DMS 273 (cell line): ENCODE data around the gene ZFR.
"Not testable (repeated sequence)": the region's sequence is repeated elsewhere in the genome, so short reads cannot be mapped to it uniquely, and the experiment has no call there.

ENCODE experiments used
- DNase-seq: peaks from one replicate; lab custom pipeline; 2025; ENCODE audit not compliant: unreplicated experiment; lab: John Stamatoyannopoulos, UW

Gene ZFR

DNA sequence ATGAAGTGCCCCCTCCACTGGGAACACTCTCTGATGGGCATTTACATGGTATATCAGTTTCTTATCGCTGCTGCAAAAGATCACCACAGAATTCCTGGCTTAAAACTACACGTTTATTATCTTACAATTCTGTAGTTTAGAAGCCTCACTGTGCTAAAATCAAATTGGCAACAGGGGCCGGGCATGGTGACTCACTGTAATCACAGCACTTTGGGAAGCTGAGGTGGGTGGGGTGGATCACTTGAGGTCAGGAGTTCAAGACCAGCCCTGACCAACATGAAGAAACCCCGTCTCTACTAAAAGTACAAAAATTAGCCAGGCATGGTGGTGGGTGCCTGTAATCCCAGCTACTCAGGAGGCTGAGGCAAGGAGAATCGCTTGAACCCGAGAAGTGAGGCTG, 7.8 kb upstream of the ZFR start:
- DNase-seq = not testable (repeated sequence)

DNA sequence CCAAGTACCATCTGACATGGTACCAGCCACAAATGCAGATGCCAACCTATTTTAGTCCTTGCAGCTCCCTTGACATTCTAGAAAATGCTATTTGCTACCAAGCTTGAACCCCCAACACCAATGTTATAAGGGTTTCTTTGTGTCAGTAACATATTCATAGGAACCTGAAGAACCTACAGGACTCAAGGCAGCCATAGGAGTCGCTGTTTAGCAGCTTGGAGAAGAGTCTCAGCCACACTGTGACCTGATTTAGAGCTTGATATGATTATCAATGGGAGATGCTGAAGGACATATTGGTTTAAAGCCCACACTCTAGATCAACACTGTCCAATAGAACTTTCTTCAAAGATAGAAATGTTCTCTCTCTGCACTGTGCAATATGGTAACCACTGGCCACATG, 6.4 kb upstream of the ZFR start:
- no peak for DNase-seq

DNA sequence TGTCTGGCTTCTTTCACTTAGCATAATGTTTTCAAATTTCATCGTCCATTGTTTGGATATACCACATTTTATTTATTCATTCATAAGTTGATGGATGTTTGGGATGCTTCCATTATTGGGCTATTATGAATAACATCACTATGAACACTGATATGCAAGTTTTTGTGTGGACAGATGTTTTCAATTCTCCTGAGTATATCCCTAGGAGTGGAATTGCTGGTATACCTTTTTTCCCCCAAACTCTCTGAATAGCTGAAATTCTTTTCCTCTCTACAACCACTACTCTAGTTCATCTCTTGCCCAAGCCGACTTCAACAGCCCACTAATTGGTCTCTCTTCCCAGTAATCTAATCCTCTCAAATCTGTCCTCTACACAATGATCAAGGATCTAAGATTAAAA, 4.7 kb upstream of the ZFR start:
- DNase-seq = no peak

DNA sequence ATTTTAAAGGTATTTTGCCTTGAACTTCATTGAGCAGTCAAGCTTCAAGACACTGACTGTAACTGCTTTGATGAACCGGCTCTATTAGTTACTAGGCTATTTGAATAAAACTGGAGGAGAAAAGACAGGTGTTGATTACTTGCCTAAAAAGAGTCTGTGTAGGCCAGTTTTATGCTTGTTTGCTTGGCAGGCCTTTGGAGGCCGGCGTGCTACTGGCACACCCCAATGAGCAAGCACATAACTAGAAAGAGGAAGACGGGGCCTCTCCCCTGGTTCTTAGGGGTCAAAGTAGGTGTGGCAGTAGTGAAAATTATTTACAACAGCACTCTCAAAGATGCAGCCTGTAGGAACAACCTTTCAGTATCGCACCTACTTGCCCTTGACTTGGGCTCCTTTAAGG, 2.1 kb upstream of the ZFR start:
- DNase-seq = no peak

DNA sequence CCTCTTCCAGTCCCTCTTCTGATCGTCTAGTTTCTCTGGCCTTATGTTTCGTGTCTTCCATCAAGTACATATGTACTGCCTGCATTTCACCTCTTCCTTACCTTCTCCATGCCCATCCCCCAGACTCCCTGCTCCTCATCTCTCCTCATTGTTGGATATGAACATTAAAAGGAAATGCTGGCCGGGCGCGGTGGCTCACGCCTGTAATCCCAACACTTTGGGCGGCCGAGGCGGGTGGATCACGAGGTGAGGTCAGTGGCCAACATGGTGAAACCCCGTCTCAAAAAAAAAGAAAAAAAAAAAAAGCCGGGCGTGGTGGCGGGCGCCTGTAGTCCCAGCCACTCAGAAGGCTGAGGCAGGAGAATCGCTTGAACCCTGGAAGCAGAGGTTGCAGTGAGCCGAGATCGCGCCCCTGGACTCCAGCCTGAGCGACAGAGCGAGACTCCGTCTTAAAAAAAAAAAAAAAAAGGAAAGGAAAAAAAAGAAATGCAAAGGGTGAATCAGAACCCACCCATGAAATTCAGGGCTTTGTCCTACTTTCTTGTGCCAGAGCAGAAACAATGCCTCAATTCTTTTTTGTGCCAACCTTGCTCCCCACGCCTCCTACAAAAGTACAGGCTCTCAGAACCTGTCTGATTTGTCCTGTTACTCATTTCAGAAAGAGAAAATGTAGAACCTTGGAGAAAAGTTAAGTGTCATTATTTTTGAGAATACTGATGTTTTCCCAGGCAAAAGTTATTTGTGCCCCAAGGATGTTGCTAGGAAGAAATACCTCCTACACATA, 1.5 kb upstream of the ZFR start:
- DNase-seq = no peak

DNA sequence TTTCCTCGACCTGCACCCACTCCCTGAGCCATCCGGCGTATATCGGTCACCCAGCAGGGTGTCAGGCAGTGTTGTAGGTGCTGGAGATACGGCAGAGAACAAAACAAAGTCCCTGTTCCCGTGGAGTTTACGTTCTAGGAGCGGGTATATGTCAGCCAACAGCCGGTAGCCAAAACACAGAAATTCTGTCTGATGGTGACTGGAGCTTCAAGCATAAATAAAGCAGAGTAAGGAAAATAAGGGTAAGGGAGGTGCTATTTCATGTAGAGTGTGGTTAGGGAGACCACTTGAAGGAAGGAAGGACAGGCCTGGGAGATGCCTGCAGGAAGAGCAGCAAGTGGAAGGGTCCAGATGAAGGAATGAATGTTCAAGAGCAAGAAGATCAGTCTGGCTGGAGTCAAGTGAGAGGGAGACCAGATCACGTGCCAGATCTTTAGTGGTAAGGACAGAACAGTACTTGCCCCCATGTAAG, 783 bp upstream of the ZFR start:
- DNase-seq = no peak

DNA sequence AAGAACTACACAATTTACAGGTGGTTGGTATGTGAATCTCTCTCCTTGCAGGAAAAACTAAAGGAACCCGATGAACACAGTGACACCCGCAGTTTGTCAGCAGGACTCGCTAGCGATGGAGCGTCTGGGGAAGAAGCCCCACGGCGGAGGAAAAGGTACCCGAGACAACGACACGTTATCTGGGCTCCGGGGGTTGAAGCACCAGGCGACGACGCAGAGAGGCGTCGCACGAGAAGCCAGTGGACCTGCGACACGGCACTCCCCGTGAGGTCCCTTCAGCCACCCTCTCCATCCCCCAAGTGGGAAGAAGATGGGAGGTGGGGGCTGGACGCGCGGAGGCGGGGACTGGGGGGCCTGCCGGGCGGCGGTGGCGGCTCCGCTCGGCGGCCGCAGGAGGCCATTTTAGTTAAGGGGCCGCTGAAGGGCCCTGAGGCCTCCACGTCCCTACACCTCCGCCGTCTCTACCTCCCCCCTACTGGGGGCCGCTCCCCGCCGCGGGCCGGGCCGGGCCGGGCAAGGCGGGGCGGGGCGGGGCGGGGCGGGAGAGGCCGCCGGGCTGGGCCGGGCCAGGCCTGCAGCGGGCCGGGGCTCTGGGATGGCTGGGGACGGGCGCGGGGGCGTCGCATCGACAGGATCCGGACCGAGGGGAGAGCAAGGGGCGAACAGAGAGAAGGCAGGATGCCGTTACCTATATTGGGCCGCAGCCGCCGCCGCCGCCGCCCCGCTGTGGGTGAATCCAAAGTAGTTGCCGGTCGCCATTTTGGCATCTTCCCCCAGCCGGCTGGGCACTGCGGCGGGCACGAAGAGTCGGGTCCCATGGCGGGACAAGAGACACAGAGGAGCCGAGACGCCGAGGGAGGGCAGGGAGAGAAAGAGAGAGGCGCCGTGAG, 754 bp downstream of the ZFR start:
- peak; percentile 71 for DNase-seq

DNA sequence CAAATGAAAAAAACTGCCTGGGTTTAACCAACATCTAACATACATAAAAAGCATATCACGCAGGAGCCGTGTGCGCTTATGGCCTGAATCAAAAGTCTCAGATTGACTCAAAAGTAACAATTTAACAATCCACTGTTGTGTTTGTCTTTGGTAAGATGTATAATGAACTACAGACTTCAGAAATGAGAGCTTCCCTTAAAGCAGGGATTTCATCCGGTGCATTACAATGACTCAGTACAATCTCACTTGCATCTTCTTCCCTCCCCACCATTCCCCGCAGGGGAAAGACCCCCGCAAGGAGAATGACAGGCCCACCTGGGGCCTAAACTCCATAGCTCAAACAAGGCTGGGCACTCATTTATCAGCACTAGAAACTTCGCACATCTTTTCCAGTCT, 1.4 kb downstream of the ZFR start:
- no peak for DNase-seq

DNA sequence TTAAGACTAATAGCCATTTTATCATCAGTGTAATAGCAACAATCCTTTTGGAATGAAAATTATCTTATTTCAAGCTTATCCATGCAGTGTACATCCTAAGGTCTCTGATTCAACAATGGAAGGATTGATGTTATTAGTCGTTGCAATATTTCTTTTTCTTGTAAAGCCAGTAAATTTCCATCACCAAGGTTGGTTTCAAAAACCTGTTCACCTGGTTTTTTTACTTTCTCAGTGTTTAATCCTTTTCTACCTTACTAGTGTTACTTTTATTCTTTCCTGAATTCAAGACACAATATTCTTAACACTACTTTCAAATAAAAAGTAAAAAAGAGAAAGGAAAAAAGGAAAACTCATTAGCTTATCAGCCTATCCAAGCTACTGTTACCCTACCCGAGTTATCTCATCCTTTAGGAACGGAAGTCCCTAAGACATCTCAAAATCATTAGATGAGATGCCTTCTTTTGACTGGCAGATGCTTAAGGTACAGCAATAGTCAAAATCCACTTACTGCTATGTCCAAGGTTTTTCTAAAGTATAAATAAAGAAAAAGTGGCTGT, 5.4 kb downstream of the ZFR start:
- no peak for DNase-seq

DNA sequence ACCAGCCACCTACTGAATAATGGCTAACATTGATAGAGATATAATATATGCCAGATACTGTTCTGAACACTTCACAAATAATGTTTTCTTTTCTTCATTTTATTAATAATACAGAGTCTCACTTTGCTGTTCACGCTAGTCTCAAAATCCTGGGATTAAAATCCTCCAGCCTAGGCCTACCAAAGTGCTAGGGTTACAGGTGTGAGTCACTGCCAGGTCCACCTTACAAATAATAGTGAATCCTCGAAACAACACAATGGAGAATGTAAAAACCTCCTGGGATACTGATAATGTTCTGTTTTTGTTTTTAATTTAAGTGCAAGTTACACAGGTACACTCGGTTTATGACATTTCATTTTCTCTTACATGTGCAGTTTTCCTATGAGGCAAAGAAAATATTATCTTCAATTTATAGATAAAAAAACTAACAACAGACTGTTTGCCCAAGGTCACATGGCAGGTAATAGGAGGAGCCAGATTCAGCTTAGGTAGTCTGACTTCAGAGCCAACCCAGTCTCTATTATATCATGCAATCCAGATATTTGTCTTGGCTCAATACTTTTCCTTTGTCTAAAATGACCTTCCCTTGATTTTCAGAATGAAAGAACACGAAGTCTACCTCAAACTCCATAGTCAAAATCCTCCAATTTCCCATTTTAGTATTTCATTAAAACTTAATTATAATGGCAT, 7.8 kb downstream of the ZFR start:
- no peak for DNase-seq

DNA sequence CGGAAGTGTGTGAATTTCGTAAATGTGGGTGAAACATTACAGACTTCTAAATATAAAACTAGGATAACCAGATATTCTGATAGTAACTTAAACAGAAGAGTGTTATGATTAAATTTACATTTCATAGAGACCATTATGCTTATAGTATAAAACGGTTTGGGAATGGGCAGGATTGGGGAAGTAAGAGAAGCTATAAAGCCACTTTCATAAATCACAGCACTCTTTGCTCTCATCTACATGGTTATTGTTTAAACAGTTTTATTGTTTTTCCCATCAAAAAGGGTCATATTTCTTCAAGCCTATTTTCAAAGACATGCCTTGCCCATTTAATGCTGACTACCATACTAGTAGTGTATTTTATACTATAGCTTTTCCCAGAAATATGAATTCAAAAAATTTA, 9.2 kb downstream of the ZFR start:
- no peak for DNase-seq

DNA sequence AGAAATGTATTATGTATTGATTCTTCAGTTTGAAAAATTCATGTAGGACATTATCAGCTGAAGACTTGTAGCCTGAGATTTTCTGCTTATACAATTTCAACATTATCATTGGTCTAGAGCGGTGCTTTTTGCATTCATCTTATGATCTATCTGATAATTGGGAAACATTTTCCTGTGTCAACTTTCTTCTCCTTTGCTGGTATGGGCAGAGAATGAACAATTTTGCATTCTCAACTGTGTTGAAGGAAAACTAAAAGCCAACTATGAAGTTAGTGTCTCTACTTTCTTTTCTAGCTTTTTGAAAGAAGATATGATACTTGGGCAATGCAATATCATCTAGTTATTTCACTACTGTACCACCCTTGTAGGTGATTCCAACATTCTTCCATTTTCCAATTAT, 10.3 kb downstream of the ZFR start:
- DNase-seq = no peak

DNA sequence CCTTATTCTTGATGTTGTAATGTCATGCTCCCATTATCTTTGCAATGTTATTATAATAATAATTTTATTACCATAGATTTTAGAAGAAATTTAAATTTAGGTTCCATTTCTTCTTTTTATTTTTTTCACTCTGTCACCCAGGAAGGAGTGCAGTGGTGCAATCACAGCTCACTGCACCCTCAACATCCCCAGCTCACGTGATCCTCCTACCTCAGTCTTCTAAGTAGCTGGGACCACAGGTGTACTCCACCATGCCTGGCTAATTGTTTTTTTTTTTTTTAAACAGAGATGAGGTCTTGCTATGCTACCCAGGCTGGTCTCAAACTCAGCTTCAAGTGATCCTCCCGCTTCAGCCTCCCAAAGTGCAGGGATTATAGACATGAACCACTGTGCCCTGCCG, 11.9 kb downstream of the ZFR start:
- no peak for DNase-seq

DNA sequence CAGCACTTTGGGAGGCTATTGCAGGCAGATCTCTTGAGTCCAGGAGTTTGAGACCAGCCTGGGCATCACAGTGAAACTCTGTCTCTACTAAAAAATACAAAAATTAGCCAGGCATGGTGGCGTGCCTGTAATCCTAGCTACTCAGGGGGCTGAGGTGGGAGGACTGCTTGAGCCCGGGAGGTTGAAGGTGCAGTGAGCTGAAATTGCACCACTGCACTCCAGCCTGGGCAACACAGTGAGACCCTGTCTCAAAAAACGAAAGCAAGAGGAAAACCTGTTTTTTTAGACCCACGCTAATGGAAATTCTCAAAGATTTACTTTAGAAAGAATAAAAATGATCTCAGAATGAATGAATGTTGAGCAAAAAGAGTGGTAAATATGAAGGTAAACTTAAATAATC, 13.7 kb downstream of the ZFR start:
- DNase-seq = not testable (repeated sequence)

DNA sequence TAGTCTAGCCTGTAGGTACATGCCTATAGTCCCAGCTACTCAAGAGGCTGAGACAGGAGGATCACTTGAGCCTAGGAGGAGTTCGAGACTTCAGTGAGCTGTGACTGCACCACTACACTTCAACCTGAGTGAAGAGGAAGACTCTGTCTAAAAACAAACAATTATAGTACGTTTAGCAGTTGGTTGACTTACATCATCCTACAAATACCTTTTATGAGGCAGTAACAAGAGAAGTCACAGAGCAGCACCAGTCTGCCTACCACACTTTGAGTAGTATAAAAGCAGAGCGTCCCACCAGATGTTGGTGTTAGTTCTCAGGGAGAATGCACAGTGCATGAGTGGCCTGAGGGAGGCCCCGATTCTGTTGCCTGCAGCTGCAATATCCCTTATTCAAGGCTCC, 16.1 kb downstream of the ZFR start:
- DNase-seq = peak; percentile 86

DNA sequence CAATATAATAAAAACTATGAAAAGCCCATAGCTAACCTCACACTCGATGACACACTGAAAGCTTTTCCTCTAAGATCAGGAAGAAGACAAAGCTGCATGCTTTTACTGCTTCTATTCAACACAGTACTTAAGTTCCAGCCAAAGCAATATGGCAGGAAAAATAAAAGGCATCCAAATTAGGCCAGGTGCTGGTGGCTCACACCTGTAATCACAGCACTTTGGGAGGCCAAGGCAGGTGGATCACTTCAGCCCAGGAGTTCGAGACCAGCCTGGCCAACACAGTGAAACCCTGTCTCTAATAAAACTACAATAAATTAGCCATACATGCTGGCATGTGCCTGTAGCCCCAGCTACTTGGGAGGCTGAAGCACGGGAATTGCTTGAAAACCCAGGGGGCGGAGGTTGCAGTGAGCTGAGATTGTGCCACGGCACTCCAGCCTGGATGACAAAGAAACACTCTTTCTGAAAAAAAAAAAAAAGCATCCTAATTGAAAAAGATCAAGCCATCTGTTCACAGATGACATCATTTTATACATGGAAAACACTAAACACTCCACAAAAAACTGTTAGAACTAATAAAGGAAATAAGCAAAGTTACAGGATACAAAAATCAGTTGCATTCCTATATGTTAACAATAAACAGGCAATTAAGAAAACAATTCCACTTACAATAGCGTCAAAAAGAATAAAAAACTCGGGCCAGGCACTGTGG, 17.9 kb downstream of the ZFR start:
- peak; percentile 45 for DNase-seq

DNA sequence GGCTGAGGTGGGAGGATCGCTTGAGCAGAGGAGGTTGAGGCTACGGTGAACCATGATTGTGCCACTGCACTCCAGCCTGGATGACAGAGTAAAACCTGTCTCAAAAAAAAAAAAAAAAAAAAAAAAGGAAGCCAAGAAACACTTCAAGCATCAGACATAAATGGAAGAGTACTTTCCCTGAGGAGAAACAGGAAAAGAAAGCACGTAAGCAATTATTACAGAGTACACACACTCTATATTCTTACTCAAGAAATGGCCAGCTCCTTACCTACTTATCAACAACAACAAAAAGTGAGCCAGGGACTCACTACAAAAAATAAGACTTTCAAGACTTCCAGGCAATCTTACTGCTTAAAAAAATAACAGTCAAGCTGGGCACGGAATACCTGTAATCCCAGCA, 21.8 kb downstream of the ZFR start:
- DNase-seq = no peak

DNA sequence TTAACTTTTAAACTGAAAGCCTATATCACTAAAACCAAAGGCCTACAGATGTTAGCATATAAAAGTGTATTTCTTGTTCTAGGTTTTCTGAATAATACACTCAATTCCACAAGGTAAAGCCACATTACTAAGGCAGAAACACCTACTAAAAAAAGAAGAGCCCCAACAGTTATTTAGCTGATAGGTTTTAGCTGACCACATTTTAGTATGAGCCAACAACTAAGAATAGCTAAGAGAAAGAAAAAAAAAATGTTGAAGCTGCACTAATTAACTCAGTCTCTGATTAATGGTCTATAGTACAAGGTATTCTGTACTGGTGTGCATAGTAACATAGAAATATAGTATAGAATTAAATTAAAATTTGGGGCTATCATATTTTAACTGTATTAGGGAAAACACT, 23.5 kb downstream of the ZFR start:
- no peak for DNase-seq

DNA sequence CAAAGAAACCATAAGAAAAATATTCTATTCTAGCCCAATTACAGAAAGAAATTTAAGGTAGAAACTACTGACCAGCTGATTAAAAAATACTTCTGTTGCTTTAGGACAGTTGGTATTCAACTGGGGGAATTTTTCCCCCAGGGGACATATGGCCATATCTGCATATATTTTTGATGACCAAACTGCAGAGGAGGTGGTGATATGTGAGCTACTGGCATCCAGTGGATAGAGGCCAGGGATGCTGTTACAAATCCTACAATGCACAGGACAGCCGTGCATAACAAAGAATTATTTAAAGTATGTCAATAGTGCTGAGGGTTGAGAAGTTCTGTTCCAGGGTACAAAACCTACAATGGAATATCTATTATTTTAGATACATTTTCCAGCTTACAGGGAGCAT, 24.0 kb downstream of the ZFR start:
- DNase-seq = peak; percentile 45

DNA sequence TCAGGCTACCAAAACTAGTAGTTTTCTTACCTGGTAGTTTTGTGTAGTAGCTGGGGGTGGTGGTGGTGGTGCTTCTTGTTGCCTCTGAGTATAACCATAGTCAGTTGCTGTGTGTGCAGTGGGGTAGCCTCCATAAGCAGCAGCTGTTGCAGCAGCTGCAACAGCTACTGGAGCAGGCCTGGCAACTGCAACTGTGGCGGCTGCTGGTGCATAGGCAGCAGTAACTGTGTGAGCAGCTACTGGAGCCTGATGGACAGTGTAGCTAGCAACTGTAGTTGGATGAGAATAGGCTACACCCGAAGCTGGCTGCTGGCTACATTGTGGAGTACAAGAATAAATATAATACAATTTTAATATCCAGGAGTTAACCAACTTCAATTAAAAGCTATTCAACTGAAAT, 24.7 kb downstream of the ZFR start:
- DNase-seq = peak; percentile 71
